Left lung (tissue), 14 donors: ENCODE results near the gene TUBB4B. TPM values are rescaled to one million over a fixed set of nuclear protein-coding genes. Genes with fewer than 3 reads are reported as not detected.

Experiments used
- ATAC-seq: fragments of 200-7000 bp; cut with Tn5 transposase; one replicate; pipeline ENCODE4 v1.9.1; 2020; ENCODE audit warnings: moderate library complexity
- DNase-seq, 4 donors: peaks; one replicate each; pipeline ENCODE4 v3.0.0-alpha.2; 2013 to 2020
- H3K27ac ChIP-seq, 2 donors: fragments of 200-600 bp; sonication (generic) in 1 of 2; one replicate each; pipeline versions ENCODE4 v1.5.0 to v1.8.0; 2020 to 2021
- H3K27me3 ChIP-seq, 2 donors: fragments of 200-600 bp; sonication (generic) in 1 of 2; one replicate each; pipeline versions ENCODE4 v1.5.0 to v1.8.0; 2020 to 2021
- H3K36me3 ChIP-seq, 2 donors: fragments of 200-600 bp; sonication (generic) in 1 of 2; one replicate each; pipeline versions ENCODE4 v1.5.0 to v1.8.0; 2020 to 2021
- H3K4me1 ChIP-seq, 2 donors: fragments of 200-600 bp; one replicate each; pipeline ENCODE4 v1.8.0; 2021
- H3K4me3 ChIP-seq, 2 donors: fragments of 200-600 bp; sonication (generic) in 1 of 2; one replicate each; pipeline versions ENCODE4 v1.5.0 to v1.8.0; 2020 to 2021; ENCODE audit warnings: mild to moderate bottlenecking in 1 of 2
- H3K9me3 ChIP-seq, 2 donors: fragments of 200-600 bp; sonication (generic) in 1 of 2; one replicate each; pipeline versions ENCODE4 v1.5.0 to v1.8.0; 2020 to 2021
- CTCF ChIP-seq, 2 donors: fragments of 200-600 bp; sonication (generic) in 1 of 2; IDR thresholded peaks; one replicate each; pipeline versions ENCODE4 v1.5.0 to v1.8.0; 2021; ENCODE audit warnings: antibody characterized with exemption in 2 of 2
- intact Hi-C, 2 donors: fragments of 100-400 bp; cut with DNase I; formaldehyde crosslinking; loops; one replicate each; pipeline versions ENCODE4 v1.11.2 to v1.14.2; 2022
- long read RNA-seq, 12 donors: library from polyadenylated mRNA in 2 of 12; unstranded in 2 of 12; transcript quantifications; one replicate each; pipeline ENCODE4 v2.0.0 and lab custom pipeline, GENCODE V29; 2019 to 2026
- polyA plus RNA-seq, 6 donors: library from polyadenylated mRNA; unstranded; fragments of 120-200 nt; gene quantifications; one replicate each; pipeline ENCODE4 v1.2.1, GENCODE V29; 2013; ENCODE audit not compliant: insufficient read length in 6 of 6
- total RNA-seq, 2 donors: library from RNA; stranded (reverse); fragmentation: NEBNext Ultra II Directional; extraction: Animal tissue kit (Norgen Biotek cat#: 25700); gene quantifications; one replicate each; pipeline ENCODE4 v1.2.1, GENCODE V29; 2021
- donor health status: DM: no; HTN: yes; CAD: no.
- donor health status: DM: no; HTN: no; CAD: no.

Gene TUBB4B
- total RNA-seq (100 to 1,000 TPM; 245 to 337 TPM), polyA plus RNA-seq (100 to 1,000 TPM; 196 to 315 (median 237) TPM)
- long read RNA-seq, donor 1, transcript TUBB4B-201 (4 exons, 1,637 nt) = major isoform, 230 of 248 reads
- long read RNA-seq, donor 1, partial matches to known transcripts = 16 of 248 reads
- long read RNA-seq, donor 1, other reads (novel, unspliced or antisense) = 0 of 248 reads
- long read RNA-seq, donor 2, transcript TUBB4B-201 (4 exons, 1,637 nt) = major isoform, 151 of 174 reads
- long read RNA-seq, donor 2, partial matches to known transcripts = 21 of 174 reads
- long read RNA-seq, donor 2, other reads (novel, unspliced or antisense) = 0 of 174 reads
- long read RNA-seq, donor 3, transcript TUBB4B-201 (4 exons, 1,637 nt) = major isoform, 139 of 148 reads
- long read RNA-seq, donor 3, partial matches to known transcripts = 6 of 148 reads
- long read RNA-seq, donor 3, other reads (novel, unspliced or antisense) = 0 of 148 reads
- long read RNA-seq, donor 4, transcript TUBB4B-201 (4 exons, 1,637 nt) = major isoform, 361 of 387 reads
- long read RNA-seq, donor 4, partial matches to known transcripts = 21 of 387 reads
- long read RNA-seq, donor 4, other reads (novel, unspliced or antisense) = 4 of 387 reads
- long read RNA-seq, donor 5, transcript TUBB4B-201 (4 exons, 1,637 nt) = major isoform, 172 of 181 reads
- long read RNA-seq, donor 5, partial matches to known transcripts = 6 of 181 reads
- long read RNA-seq, donor 5, other reads (novel, unspliced or antisense) = 0 of 181 reads
- long read RNA-seq, donor 6, transcript TUBB4B-201 (4 exons, 1,637 nt) = major isoform, 228 of 242 reads
- long read RNA-seq, donor 6, transcript TUBB4B-202 (3 exons, 2,035 nt) = minor isoform, 5 of 242 reads
- long read RNA-seq, donor 6, partial matches to known transcripts = 9 of 242 reads
- long read RNA-seq, donor 6, other reads (novel, unspliced or antisense) = 0 of 242 reads
- long read RNA-seq, donor 7, transcript TUBB4B-201 (4 exons, 1,637 nt) = major isoform, 38 of 38 reads
- long read RNA-seq, donor 7, partial matches to known transcripts = 0 of 38 reads
- long read RNA-seq, donor 7, other reads (novel, unspliced or antisense) = 0 of 38 reads
- long read RNA-seq, donor 8, transcript TUBB4B-201 (4 exons, 1,637 nt) = major isoform, 148 of 169 reads
- long read RNA-seq, donor 8, partial matches to known transcripts = 18 of 169 reads
- long read RNA-seq, donor 8, other reads (novel, unspliced or antisense) = 0 of 169 reads
- long read RNA-seq, donor 9 = 0 reads
- long read RNA-seq, donor 10, transcript TUBB4B-201 (4 exons, 1,637 nt) = major isoform, 913 of 932 reads
- long read RNA-seq, donor 10, partial matches to known transcripts = 17 of 932 reads
- long read RNA-seq, donor 10, other reads (novel, unspliced or antisense) = 0 of 932 reads
- long read RNA-seq, donor 11, transcript TUBB4B-201 (4 exons, 1,637 nt) = major isoform, 241 of 270 reads
- long read RNA-seq, donor 11, partial matches to known transcripts = 27 of 270 reads
- long read RNA-seq, donor 11, other reads (novel, unspliced or antisense) = 0 of 270 reads
- long read RNA-seq, donor 12, transcript TUBB4B-201 (4 exons, 1,637 nt) = major isoform, 112 of 122 reads
- long read RNA-seq, donor 12, partial matches to known transcripts = 10 of 122 reads
- long read RNA-seq, donor 12, other reads (novel, unspliced or antisense) = 0 of 122 reads

DNA sequence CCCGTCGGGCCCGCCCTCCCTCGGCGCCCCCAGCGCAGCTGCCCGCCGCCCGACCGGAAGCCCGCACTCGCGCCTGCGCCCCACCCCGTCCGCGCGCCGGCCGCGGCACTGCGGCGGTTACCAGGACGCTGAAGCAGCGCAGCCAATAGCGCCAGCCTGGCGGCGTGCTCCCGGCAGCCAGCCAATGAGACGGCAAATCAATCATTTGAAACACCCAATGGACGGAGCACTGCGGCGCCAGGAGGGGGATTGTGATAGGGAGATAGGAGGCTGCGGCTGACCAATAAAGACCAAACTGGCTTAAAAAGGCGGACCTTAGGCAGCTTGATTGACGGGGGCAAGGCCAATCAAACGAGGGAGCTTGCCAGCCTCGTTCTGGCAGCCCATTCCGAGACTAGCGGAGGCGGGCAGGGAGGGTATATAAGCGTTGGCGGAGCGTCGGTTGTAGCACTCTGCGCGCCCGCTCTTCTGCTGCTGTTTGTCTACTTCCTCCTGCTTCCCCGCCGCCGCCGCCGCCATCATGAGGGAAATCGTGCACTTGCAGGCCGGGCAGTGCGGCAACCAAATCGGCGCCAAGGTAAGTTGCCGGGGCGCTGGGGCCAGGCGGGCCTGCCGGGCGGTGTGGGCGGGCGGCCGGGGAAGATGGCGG, at the start of gene TUBB4B:
Gene TUBB4B, plus strand, starts transcription at position 447 of the 649 bp plus-strand sequence. Its CDS starts 74 bp downstream, at position 521.
- intact Hi-C loops = no loop called here
- Histone ChIP-seq H3K27ac (peak within 1 kb of the TSS; percentile 96 to 99), H3K27me3 (peaks cover 0 to 2% of the 10 kb centered on the region in 2 donors), H3K4me3 (peak within 1 kb of the TSS; percentile 91 to 96), H3K36me3 (peaks cover 0 to 26% of the 10 kb centered on the region in 2 donors), H3K4me1 (peaks cover 17 to 73% of the 10 kb centered on the region in 2 donors), H3K9me3 (no peaks in the 10 kb centered on the region)
- ATAC-seq (peak; percentile 82), DNase-seq (peak; percentile 98 to 100 (median 100))
- TF ChIP-seq CTCF (IDR thresholded peaks at IDR 0.05) = no peak

GRCh38 chr9:137191691-137192447, 49.2 kb upstream of the TUBB4B start:
- Histone ChIP-seq H3K36me3 (peaks cover 0 to 33% of the 10 kb centered on the region in 2 donors), H3K9me3 (no peaks in the 10 kb centered on the region), H3K27me3 (no peaks in the 10 kb centered on the region), H3K4me3 (no peak overlapping the region), H3K27ac (no peak overlapping the region), H3K4me1 (peaks cover 23 to 43% of the 10 kb centered on the region in 2 donors)
- no peak for ATAC-seq
- intact Hi-C loops = no loop called here
- no peak for DNase-seq
- no peak for TF ChIP-seq CTCF (IDR thresholded peaks at IDR 0.05)

DNA sequence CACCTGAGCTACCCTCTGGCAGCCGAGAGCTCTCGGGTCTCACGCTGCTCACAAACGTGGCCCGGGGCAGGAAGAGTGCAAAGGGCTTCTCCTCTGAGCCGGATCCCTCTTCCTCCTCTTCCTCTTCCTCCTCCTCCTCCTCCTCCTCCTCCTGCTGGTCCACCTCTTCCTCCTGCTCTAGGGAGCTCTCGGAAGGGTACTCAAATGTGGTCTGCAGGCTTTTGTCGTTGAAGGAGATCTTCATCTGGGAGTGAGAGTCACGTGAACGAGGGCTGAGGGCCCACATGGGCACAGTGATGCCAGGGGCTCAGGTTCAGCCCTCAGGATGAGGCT, 48.7 kb upstream of the TUBB4B start:
- Histone ChIP-seq H3K36me3 (peaks cover 0 to 28% of the 10 kb centered on the region in 2 donors), H3K9me3 (no peaks in the 10 kb centered on the region), H3K4me3 (no peak overlapping the region), H3K4me1 (peaks cover 18 to 41% of the 10 kb centered on the region in 2 donors), H3K27ac (no peak overlapping the region), H3K27me3 (no peaks in the 10 kb centered on the region)
- DNase-seq (no peak), ATAC-seq (no peak)
- intact Hi-C loops = no loop called here
- no peak for TF ChIP-seq CTCF (IDR thresholded peaks at IDR 0.05)

GRCh38 chr9:137192859-137193258, 48.2 kb upstream of the TUBB4B start:
- no peaks in the 10 kb centered on the region for H3K27me3 ChIP-seq
- ATAC-seq = no peak
- no peak for DNase-seq
- TF ChIP-seq CTCF (IDR thresholded peaks at IDR 0.05) = no peak
- H3K27ac ChIP-seq = no peak overlapping the region
- H3K4me1 ChIP-seq = peaks cover 14 to 41% of the 10 kb centered on the region in 2 donors
- H3K4me3 ChIP-seq = no peak overlapping the region
- H3K9me3 ChIP-seq = no peaks in the 10 kb centered on the region
- peaks cover 0 to 27% of the 10 kb centered on the region in 2 donors for H3K36me3 ChIP-seq
- intact Hi-C loops = no loop called here
